ENCODE results near the gene OR2AT4.

GRCh38 chr11:75073459-75074190 lies 23.1 kb downstream of the OR2AT4 start:
- no peak for TF ChIP-seq FOXM1 (IDR thresholded peaks at IDR 0.05; ENCODE audit: borderline replicate concordance, low read depth)
- TF ChIP-seq RAD21 (IDR thresholded peaks at IDR 0.05; ENCODE audit: low read depth): no peak
- TF ChIP-seq EP300 (IDR thresholded peaks at IDR 0.05; ENCODE audit: borderline replicate concordance): no peak
- TF ChIP-seq, protein P1, sequence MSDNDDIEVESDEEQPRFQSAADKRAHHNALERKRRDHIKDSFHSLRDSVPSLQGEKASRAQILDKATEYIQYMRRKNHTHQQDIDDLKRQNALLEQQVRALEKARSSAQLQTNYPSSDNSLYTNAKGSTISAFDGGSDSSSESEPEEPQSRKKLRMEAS (IDR thresholded peaks at IDR 0.05): no peak

Data from Ishikawa (cell line).